ENCODE measurements around the gene CLDN6.
A peak's percentile ranks its signal among the peaks of the same experiment; 100 is the strongest.

Gene CLDN6

DNA sequence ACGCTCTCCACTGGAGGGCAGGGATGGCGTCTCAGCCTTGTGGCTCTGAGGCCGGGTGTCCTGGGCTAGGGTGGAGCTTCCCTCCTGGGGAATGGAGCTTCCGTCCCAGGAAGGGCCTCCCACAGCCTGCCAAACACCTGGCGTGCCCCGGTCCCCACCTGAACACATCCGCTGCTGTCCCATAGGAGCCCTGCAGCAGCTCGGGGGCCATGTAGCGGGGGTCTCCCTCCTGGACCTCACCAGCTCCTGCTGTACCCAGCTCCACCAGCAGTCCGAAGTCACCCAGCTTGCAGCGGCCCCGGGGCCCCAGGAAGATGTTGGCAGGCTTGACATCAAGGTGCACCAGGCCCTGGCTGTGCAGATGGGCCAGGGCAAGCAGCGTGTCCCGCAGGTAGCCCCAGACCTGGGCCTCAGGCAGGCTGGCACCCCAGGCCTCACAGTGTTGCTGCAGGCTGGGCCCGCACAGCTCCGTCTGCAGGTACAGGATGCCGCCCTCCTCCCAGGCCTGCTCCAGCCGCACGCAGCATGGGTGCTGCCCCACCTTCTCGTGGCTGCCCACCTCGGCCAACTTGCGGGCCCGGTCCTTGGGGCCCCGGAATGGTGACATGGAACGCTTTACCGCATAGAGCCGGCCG is 42.7 kb downstream of the CLDN6 start:
- intact Hi-C loops (cut with DNase I): no loop called here
- DNase-seq: no peak

DNA sequence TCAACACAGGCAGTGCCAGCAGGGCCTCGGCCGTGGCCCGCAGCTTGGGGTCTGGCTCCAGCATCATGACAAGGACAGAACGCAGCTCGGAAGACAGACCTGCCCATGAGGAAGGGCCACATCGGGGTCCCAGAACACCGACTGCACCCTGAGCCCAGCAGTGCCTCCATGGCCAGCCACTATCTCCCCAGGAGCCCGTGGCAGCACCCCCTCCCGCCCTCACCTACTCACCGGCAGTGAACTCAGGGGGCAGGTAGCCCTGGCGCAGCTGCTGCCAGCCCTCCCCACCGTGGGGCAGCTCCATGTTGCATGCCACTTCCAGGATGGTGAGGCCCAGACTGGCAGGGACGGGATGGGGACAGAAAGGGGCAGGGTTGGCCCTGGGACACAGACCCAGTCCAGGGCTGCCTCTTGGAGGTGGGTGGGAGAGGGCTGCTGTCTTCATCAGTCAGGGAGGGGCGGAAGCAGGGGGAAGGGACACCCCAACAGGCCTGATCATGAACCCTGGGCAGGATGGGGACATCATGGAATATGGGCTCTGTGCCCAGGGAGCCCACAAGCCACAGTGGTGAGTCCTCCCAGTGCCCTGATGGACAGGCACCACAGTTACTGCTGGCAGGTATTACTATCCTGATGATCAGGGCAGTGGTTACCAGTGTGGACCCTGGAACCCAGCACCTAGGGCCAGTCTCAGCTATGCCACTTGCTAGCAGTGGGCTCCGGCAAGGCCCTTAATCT is 43.5 kb downstream of the CLDN6 start:
- no peak for DNase-seq
- intact Hi-C loops (cut with DNase I): no loop called here

DNA sequence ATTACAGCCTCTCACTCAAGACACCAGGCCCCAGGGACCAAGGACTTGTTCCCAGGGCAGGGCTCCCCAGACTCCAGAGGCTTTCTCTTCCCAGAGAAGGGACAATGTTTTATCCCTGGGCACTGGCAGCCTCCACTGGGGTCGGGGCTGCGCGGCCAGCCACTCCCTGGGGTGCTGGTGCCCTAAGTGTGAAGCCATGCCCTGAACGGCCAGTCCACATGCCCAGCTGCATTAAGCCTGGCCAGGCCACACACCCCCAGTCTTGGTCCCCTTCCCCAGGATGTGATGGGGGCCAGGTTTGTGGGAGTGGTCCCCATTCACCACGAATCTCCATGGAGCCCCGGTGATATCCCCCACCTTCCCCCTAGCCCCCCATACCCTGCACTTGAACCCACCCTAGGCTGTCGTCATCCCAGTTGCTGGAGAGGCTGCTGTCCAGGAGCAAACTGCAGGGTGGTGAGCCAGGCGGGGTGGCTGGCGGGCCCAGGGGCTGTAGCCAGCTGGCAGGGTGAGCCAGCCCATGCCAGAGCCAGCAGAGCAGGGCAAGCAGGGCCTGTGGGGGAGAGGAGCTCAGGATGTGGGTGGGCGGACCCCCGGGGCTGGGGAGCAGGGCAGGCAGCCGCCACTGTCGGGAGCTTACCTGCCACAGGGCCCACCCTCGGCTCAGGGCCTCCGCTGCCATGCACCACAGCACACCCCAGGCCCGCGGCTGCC is 44.2 kb downstream of the CLDN6 start:
- intact Hi-C loops (cut with DNase I): no loop called here

GRCh38 chr16:2973093-2973492 is 44.9 kb downstream of the CLDN6 start:
- intact Hi-C loops (cut with DNase I): no loop called here
- peak in 1 of 10 donors; percentile 48 for DNase-seq

More for the DNA sequence above, 44.2 kb downstream of the CLDN6 start:
- DNase-seq: no peak

- intact Hi-C loops (cut with DNase I): no loop called here
- DNase-seq: peak in 1 of 10 donors; percentile 35
Measured at GRCh38 chr16:2971985-2972784, 45.8 kb downstream of the CLDN6 start.

DNA sequence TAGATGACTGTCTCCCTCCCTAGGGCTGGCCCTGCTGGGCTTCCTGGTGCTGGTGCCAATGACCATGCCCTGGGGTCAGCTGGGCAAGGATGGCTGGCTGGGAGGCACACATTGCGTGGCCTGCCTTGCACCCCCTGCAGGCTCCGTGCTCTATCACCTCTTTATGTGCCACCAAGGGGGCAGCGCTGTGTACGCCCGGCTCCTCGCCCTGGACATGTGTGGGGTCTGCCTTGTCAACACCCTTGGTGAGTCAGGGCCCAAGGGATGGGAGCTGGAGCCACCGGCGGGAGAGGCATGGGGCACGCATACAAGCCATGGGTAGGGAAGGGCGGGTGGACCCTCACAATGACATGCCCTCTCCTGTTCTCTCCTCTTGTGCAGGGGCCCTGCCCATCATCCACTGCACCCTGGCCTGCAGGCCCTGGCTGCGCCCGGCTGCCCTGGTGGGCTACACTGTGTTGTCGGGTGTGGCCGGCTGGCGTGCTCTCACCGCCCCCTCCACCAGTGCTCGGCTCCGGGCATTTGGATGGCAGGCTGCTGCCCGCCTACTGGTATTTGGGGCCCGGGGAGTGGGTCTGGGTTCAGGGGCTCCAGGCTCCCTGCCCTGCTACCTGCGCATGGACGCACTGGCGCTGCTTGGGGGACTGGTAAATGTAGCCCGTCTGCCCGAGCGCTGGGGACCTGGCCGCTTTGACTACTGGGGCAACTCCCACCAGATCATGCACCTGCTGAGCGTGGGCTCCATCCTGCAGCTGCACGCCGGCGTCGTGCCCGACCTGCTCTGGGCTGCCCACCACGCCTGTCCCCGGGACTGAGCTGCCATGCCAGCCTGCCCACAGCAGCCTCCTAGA is 46.6 kb downstream of the CLDN6 start:
- intact Hi-C loops (cut with DNase I): no loop called here
- DNase-seq: no peak

DNA sequence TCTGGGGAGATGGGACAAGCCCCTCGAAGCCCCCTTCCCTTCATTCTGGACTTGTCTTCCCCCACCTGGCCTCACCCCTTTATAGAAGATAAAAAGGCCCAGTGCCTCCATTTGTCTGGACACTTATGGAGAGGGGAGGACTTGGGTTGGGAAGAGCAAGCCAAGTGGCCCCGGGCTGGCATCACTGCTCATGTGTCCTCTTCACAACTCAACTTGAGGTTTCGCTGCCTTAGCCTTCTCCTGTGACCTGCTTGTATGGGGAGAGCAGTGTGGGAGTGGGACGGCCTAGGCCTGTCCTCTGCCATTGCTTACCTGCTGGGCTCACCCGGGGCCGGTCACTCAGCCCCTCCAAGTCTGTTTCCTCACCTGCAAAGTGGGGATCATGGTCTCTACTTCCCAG is 47.4 kb downstream of the CLDN6 start:
- DNase-seq: no peak
- intact Hi-C loops (cut with DNase I): no loop called here

DNA sequence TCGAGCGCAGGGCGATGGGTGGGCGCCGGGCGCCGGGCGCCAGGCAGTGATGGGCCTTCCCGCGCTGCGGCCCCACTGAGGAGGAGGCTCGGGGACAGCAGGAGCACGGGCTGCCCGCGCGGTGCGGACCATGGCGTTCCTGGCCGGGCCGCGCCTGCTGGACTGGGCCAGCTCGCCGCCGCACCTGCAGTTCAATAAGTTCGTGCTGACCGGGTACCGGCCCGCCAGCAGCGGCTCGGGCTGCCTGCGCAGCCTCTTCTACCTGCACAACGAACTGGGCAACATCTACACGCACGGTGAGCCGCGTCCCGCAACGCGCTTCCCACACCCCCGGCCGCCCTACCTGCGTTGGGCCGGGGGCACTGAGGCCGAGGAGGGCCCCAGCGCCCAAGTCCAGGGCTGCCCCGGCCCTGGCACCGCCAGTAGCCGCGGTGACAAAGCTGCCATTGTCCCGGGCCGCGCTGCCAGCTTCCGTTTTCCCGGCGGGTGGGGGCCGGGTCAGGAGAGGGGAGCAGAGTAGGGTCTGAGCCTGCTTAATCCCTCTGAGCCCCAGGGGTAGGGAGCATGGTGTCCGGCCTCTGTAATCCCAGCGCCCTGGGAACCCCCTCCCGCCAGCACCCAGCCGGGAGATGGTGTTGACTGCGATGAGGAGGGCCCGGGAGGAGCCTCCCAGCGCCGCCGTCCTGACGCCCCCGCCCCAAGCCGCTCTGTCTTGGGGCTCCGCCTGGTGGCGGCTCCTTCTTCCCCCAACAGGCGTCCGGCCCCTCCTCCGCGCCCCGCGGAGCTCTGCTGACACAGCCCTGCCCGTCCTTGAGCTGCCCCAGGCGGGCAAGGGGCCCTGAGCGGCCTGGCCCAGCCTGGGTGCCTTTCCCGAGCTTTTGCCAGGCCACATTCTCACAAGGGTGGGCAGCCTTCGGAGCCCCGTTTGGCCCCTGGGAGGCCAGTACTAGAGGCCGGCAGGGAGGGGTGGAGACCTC is 48.1 kb downstream of the CLDN6 start:
- DNase-seq: peak; percentile 51 to 95 (median 68)
- intact Hi-C loops (cut with DNase I): no loop called here

DNA sequence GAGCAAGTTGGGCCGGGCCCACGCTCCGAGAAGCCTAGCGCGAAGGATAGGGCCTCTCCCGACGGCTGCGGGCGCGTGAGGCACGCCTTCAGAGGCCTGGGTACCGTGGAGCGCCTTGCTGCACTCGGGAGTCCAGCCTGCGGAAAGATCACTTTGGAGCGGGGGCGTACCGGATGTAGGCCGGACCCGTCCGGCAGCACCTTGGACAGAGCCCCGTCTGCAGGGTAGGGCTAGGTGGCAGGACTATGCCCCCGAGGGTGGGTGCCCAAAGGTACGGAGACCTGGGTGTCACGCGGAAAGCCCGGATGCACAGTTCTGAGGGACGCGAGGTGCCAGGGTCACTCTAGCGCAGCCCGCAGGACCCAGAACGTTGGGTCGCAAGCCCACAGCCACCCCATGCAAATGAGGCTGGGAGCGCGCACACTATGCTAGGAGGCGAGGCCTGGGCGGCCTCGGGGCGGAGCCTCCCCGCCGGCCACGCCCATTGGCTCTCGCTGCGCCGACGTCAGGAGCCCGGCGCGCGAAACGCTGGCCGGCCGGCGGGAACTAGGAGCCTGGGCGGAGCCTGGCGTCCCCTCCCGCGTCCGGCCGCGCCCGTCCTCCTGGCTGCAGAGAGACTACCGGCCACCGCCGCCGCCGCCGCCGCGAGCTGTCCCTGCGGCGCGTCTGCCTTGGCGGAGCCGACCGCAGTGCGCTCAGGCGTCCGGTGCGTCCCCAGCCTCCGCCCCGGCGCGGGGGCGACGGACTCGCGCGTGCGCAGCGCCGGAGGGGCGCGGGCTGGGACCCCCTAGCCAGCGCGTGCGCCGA is 49.0 kb downstream of the CLDN6 start, which contains the start of gene PAQR4:
Gene PAQR4 (plus strand): TSS at position 611 of the 807 bp plus-strand sequence. CDS start 327 bp downstream, outside the sequence.
- peak; percentile 75 to 98 (median 84) for DNase-seq
- intact Hi-C loops (cut with DNase I): no loop called here

GRCh38 chr16:2968368-2968737 is 49.6 kb downstream of the CLDN6 start:
- intact Hi-C loops (cut with DNase I): no loop called here
- DNase-seq: no peak

- DNase-seq: no peak
- intact Hi-C loops (cut with DNase I): no loop called here
Measured at GRCh38 chr16:2967721-2968161, 50.2 kb downstream of the CLDN6 start.

DNA sequence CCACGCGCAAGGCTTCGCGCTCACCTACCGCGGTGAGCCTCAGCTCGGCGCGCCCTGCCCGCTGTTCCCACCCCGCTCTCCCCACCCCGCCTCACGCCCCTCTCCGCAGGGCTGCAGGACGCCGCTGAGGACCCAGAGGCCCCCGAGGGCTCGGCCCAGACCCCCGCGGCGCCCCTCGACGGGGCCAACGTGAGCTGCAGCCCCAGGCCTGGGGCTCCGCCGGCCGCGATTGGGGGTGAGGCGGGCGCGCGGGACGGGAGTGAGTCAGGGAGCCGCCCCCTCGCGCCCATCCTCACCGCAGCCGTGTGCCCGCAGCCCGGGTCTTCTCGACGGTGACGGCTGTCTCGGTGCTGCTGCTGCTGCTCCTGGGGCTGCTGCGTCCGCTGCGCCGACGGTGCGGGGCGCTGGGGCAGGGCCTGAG is 50.8 kb downstream of the CLDN6 start:
- DNase-seq: no peak
- intact Hi-C loops (cut with DNase I): no loop called here

GRCh38 chr16:2966808-2967191 is 51.2 kb downstream of the CLDN6 start:
- DNase-seq: no peak
- intact Hi-C loops (cut with DNase I): no loop called here

GRCh38 chr16:2966043-2966807 is 51.8 kb downstream of the CLDN6 start:
- DNase-seq: no peak
- intact Hi-C loops (cut with DNase I): no loop called here

All from posterior cingulate gyrus (tissue), 11 donors.